IPS-20b (cell line): ENCODE results near the gene FERMT1.

Experiments
- H3K27ac ChIP-seq: one replicate; pipeline ENCODE4 v1.5.1; 2013; ENCODE audit warnings: low read length
- H3K27me3 ChIP-seq: 2 replicates; pipeline ENCODE4 v1.6.1; 2013; ENCODE audit warnings: mild to moderate bottlenecking, low read length, inconsistent platforms; ENCODE audit not compliant: insufficient read depth
- H3K36me3 ChIP-seq: 2 replicates; pipeline ENCODE4 v1.6.1; 2013; ENCODE audit warnings: low read depth, mild to moderate bottlenecking, inconsistent platforms, low read length, moderate library complexity; ENCODE audit not compliant: insufficient read depth
- H3K4me1 ChIP-seq: 2 replicates; pipeline ENCODE4 v1.6.1; 2013; ENCODE audit warnings: mild to moderate bottlenecking, control low read depth, inconsistent platforms, low read length, moderate library complexity; ENCODE audit not compliant: insufficient read depth
- H3K4me3 ChIP-seq: 2 replicates; pipeline ENCODE4 v1.5.1; 2013; ENCODE audit warnings: mild to moderate bottlenecking, low read length, inconsistent platforms
- H3K9ac ChIP-seq: 2 replicates; pipeline ENCODE4 v1.6.1; 2013; ENCODE audit warnings: low read depth, mild to moderate bottlenecking, inconsistent platforms, low read length, moderate library complexity
- H3K9me3 ChIP-seq: 2 replicates; pipeline ENCODE4 v1.6.1; 2013; ENCODE audit warnings: mild to moderate bottlenecking, low read depth, low read length, inconsistent platforms; ENCODE audit not compliant: insufficient read depth

Gene FERMT1

GRCh38 chr20:6094063-6094462, 28.8 kb downstream of the FERMT1 start:
- no peak overlapping the region for H3K9ac ChIP-seq
- H3K27ac ChIP-seq = no peak overlapping the region
- H3K4me1 ChIP-seq = no peaks in the 10 kb centered on the region
- peaks cover 16% of the 10 kb centered on the region for H3K36me3 ChIP-seq
- no peaks in the 10 kb centered on the region for H3K27me3 ChIP-seq
- no peak overlapping the region for H3K4me3 ChIP-seq
- H3K9me3 ChIP-seq = no peaks in the 10 kb centered on the region

GRCh38 chr20:6091661-6092060, 31.2 kb downstream of the FERMT1 start:
- Histone ChIP-seq H3K9ac (no peak overlapping the region), H3K9me3 (no peaks in the 10 kb centered on the region), H3K4me3 (no peak overlapping the region), H3K27ac (no peak overlapping the region), H3K36me3 (peaks cover 19% of the 10 kb centered on the region), H3K27me3 (no peaks in the 10 kb centered on the region), H3K4me1 (no peaks in the 10 kb centered on the region)

DNA sequence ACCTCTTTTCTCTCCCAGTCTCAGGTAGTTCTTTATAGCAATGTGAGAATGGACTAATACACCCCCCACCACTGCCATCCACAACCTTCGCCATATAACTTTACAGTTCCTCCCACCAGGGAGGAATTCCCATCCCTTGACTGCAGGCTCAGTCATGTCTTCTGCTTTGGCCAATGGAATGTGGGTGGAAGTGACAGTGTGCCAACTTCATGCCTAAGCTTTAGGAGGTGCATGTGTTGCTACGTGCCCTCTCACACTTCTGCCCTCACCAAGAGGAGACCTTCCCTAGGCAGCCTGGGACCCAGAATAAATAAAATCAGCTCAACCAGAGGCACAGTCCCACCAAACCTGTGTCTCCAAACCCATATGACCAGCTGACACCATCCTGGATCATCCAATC, 36.0 kb downstream of the FERMT1 start:
- H3K36me3 ChIP-seq = peaks cover 33% of the 10 kb centered on the region

DNA sequence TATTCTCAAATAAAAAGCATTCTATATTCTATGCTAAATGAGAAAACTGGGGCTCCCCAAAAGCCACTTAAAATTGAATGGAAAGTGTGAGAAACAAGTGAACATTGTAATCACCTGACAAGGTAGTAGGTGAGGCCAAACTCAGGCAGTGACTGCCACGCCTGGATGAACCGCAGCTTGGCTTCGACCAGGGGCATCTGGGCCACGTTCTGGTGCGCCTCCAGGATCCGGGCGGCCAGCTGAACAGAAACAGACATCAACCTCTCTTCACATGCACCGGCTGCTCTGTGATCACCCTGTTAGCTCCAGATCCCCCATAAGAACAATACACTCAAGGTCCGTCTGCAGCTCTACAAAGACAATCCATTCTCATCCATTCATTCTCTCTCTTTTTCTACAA, 38.9 kb downstream of the FERMT1 start:
- H3K4me3 ChIP-seq = no peak overlapping the region
- H3K9me3 ChIP-seq = no peaks in the 10 kb centered on the region
- no peaks in the 10 kb centered on the region for H3K4me1 ChIP-seq
- H3K36me3 ChIP-seq = peaks cover 37% of the 10 kb centered on the region
- H3K27ac ChIP-seq = no peak overlapping the region
- H3K27me3 ChIP-seq = no peaks in the 10 kb centered on the region
- no peak overlapping the region for H3K9ac ChIP-seq

More for the DNA sequence above, 36.0 kb downstream of the FERMT1 start:
- Histone ChIP-seq H3K9me3 (no peaks in the 10 kb centered on the region), H3K27ac (no peak overlapping the region), H3K4me3 (no peak overlapping the region), H3K9ac (no peak overlapping the region), H3K4me1 (no peaks in the 10 kb centered on the region), H3K27me3 (no peaks in the 10 kb centered on the region)

- Histone ChIP-seq H3K27ac (no peak overlapping the region), H3K36me3 (peaks cover 40% of the 10 kb centered on the region), H3K4me1 (no peaks in the 10 kb centered on the region), H3K27me3 (no peaks in the 10 kb centered on the region), H3K9me3 (no peaks in the 10 kb centered on the region), H3K9ac (no peak overlapping the region), H3K4me3 (no peak overlapping the region)
These were observed 41.6 kb downstream of the FERMT1 start for GRCh38 chr20:6081236-6081635.

DNA sequence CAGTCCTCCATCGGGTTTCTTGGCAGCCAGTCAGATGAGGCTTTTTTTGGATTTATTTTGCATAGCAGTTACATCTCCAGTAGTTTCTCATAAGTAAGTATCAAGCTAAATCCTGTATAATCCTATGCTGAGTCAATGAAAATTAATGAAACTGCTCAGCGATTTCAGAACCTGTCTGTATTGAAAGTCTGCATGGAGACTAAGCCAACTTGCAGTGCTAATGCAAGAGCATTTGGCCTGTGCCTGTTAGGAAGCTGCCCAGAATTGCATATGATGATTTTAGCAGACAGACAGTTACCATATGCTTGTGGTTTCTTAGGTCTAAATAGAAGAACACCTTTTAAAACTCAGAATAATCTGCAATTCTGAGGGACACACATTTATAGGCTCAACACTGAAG, 43.8 kb downstream of the FERMT1 start:
- Histone ChIP-seq H3K36me3 (peaks cover 38% of the 10 kb centered on the region), H3K9me3 (no peaks in the 10 kb centered on the region), H3K27ac (no peak overlapping the region), H3K4me3 (no peak overlapping the region), H3K4me1 (no peaks in the 10 kb centered on the region), H3K9ac (no peak overlapping the region), H3K27me3 (no peaks in the 10 kb centered on the region)

DNA sequence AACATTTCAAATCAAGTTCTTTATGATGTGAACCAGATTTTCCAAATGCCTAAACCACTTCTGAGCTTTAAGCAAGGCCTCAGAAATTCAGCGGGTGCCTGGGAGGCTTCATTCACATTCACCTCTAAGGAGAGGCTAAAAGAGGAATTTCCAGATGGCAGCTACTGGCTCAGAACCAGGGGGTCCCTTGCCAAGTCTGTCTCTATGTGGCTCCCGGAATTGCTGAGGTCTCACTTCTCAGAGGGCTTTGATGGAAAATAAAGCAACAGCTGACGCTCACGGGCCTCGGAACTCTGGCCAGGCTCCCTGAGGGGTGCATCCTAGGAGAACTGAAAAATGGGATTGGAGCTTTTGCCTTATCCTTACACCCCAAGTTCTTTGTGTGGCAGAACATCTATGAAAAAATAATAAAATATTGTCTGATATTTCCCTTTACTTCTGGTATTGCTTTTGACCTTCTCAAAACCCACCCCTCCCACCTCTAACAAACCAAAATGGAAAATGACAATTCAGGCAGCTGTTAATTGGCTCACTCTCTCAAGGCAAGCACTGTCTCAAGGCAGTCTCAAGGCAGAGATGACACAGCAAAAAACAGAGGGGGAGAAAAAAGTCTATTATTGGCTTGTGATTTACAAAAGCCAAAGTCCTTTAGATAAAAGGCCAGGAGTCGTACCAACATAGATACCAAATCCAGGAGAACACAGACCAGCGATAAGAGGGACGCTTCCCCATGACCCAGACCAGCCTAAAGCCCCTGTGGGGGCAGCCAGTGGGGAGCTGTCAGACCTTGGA, 47.2 kb downstream of the FERMT1 start:
- Histone ChIP-seq H3K4me3 (no peak overlapping the region), H3K9me3 (no peaks in the 10 kb centered on the region), H3K9ac (no peak overlapping the region), H3K27me3 (no peaks in the 10 kb centered on the region), H3K36me3 (peaks cover 26% of the 10 kb centered on the region), H3K4me1 (no peaks in the 10 kb centered on the region), H3K27ac (no peak overlapping the region)

GRCh38 chr20:6074784-6075183, 48.0 kb downstream of the FERMT1 start:
- H3K27ac ChIP-seq = no peak overlapping the region
- no peak overlapping the region for H3K4me3 ChIP-seq
- no peaks in the 10 kb centered on the region for H3K4me1 ChIP-seq
- H3K27me3 ChIP-seq = no peaks in the 10 kb centered on the region
- no peaks in the 10 kb centered on the region for H3K9me3 ChIP-seq
- H3K36me3 ChIP-seq = peaks cover 26% of the 10 kb centered on the region
- no peak overlapping the region for H3K9ac ChIP-seq

DNA sequence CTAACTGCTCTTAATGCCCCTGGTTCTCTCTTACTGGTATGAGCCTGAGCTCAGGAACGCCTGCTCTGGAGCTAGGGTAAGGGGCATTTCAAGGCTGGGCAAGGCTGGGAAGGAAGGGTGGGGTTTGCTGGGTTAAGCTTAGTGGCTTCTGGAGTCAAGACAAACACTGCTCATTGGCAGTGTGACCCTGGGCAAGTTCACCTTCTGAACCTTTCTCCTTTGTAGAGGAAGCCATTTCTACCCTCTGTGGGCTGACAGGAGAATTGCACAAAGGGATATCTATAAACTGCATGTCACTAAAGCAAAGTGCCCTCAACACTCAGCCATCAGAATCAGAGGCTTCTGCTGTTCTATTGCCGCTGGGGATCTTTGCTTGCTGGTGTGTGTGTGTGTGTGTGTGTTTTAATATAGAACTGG, 48.7 kb downstream of the FERMT1 start:
- H3K4me3 ChIP-seq = no peak overlapping the region
- no peaks in the 10 kb centered on the region for H3K9me3 ChIP-seq
- H3K36me3 ChIP-seq = peaks cover 25% of the 10 kb centered on the region
- no peak overlapping the region for H3K9ac ChIP-seq
- no peak overlapping the region for H3K27ac ChIP-seq
- no peaks in the 10 kb centered on the region for H3K27me3 ChIP-seq
- no peaks in the 10 kb centered on the region for H3K4me1 ChIP-seq

GRCh38 chr20:6070829-6071695, 51.8 kb downstream of the FERMT1 start:
- H3K27ac ChIP-seq = no peak overlapping the region
- no peak overlapping the region for H3K9ac ChIP-seq
- H3K27me3 ChIP-seq = no peaks in the 10 kb centered on the region
- H3K4me3 ChIP-seq = no peak overlapping the region
- H3K4me1 ChIP-seq = no peaks in the 10 kb centered on the region
- no peaks in the 10 kb centered on the region for H3K9me3 ChIP-seq
- peaks cover 8% of the 10 kb centered on the region for H3K36me3 ChIP-seq

GRCh38 chr20:6069669-6070068, 53.2 kb downstream of the FERMT1 start:
- H3K27me3 ChIP-seq = no peaks in the 10 kb centered on the region
- no peaks in the 10 kb centered on the region for H3K9me3 ChIP-seq
- no peaks in the 10 kb centered on the region for H3K4me1 ChIP-seq
- no peak overlapping the region for H3K4me3 ChIP-seq
- H3K36me3 ChIP-seq = no peaks in the 10 kb centered on the region
- H3K27ac ChIP-seq = no peak overlapping the region
- no peak overlapping the region for H3K9ac ChIP-seq
